ENCODE data around the gene OSBP2. TPM values are rescaled to one million over a fixed set of nuclear protein-coding genes. Genes with fewer than 3 reads are reported as not detected.

OSBP2 gene
- total and polyA plus RNA-seq, 2 experiments from 2014 or later: 2.1 to 2.9 TPM

- H3K4me2 ChIP-seq: no peak overlapping the region
- no peak for DNase-seq (ENCODE audit: low spot score)
- H3K9me2 ChIP-seq (ENCODE audit: insufficient read depth): no peaks in the 10 kb centered on the region
- H3K27me3 ChIP-seq (ENCODE audit: insufficient read depth): no peaks in the 10 kb centered on the region
- peaks cover 15% of the 10 kb centered on the region for H3K4me1 Mint-ChIP-seq
- H4K20me1 ChIP-seq (replicated peaks; ENCODE audit: insufficient read depth): no peaks in the 10 kb centered on the region
- TF ChIP-seq ZNF462 (CRISPR knock-in tag; IDR thresholded peaks at IDR 0.05) (no peak), CREB1 (CRISPR knock-in tag; IDR thresholded peaks at IDR 0.05; ENCODE audit: low read depth) (no peak), ETS1 (IDR thresholded peaks at IDR 0.05) (no peak), EZH2 (IDR thresholded peaks at IDR 0.05; ENCODE audit: low read depth, unreplicated experiment) (no peak), JUNB (IDR thresholded peaks at IDR 0.05; ENCODE audit: unreplicated experiment) (no peak), REST (IDR thresholded peaks at IDR 0.05; ENCODE audit: unreplicated experiment) (no peak), CTCF (conservative IDR thresholded peaks at IDR 0.05; ENCODE audit: low read depth in 2 of 2) (no peak), NANOG (IDR thresholded peaks at IDR 0.05; ENCODE audit: borderline replicate concordance) (no peak), EZH2phosphoT487 (IDR thresholded peaks at IDR 0.05; ENCODE audit: unreplicated experiment) (no peak), ZNF114 (CRISPR knock-in tag; IDR thresholded peaks at IDR 0.05) (no peak), STAT1 (IDR thresholded peaks at IDR 0.05; ENCODE audit: unreplicated experiment) (no peak), ZNF331 (CRISPR knock-in tag; IDR thresholded peaks at IDR 0.05; ENCODE audit: low read depth) (no peak), POLR2AphosphoS5 (IDR thresholded peaks at IDR 0.05; ENCODE audit: low read depth) (no peak)
- H3K4me3 ChIP-seq: no peak overlapping the region
- H3K79me2 ChIP-seq (replicated peaks; ENCODE audit: insufficient read depth): no peaks in the 10 kb centered on the region
- H3K27ac ChIP-seq (ENCODE audit: low read depth): no peak overlapping the region
- no peaks in the 10 kb centered on the region for H3F3A ChIP-seq (replicated peaks; ENCODE audit: low read depth)
- peaks cover 5% of the 10 kb centered on the region; the same call in 1 of the 2 replicates for H3K4me1 ChIP-seq (ENCODE audit: insufficient read depth)
- no peak overlapping the region for H2AFZ ChIP-seq
- ATAC-seq: no peak
- no peak overlapping the region for H3K4me3 Mint-ChIP-seq
- H3K36me3 Mint-ChIP-seq (ENCODE audit: low read depth): peaks cover 7% of the 10 kb centered on the region; the same call in 1 of the 3 replicates
- no peaks in the 10 kb centered on the region for H3K9me3 Mint-ChIP-seq
- no peak overlapping the region for H3K27ac Mint-ChIP-seq
- H3K36me3 ChIP-seq (ENCODE audit: insufficient read depth): no peaks in the 10 kb centered on the region
- H3K27me3 Mint-ChIP-seq (ENCODE audit: insufficient read depth, low read depth, poor library complexity): peaks cover 11% of the 10 kb centered on the region
These were observed 190.9 kb downstream of the OSBP2 start for GRCh38 chr22:30885591-30885990.
